NCI-H446 treated with DMSO at 0.1 percent for 48 hours (cell line): ENCODE measurements around the gene PLA2G4A.

Experiments used
- DNase-seq: peaks from one replicate; lab custom pipeline; 2025; lab: John Stamatoyannopoulos, UW

Gene PLA2G4A

GRCh38 chr1:186834399-186834958 is 5.7 kb downstream of the PLA2G4A start:
- DNase-seq = no peak

GRCh38 chr1:186835448-186835847 is 6.7 kb downstream of the PLA2G4A start:
- no peak for DNase-seq

GRCh38 chr1:186837806-186838205 is 9.1 kb downstream of the PLA2G4A start:
- no peak for DNase-seq

- no peak for DNase-seq
Observed at GRCh38 chr1:186838380-186839040, 9.8 kb downstream of the PLA2G4A start.

GRCh38 chr1:186839041-186839400 is 10.3 kb downstream of the PLA2G4A start:
- no peak for DNase-seq

- DNase-seq = no peak
Observed at GRCh38 chr1:186841599-186841998, 12.8 kb downstream of the PLA2G4A start.

GRCh38 chr1:186842547-186842946 is 13.8 kb downstream of the PLA2G4A start:
- no peak for DNase-seq

GRCh38 chr1:186843226-186843625 is 14.5 kb downstream of the PLA2G4A start:
- DNase-seq = no peak

- DNase-seq = no peak
Observed at GRCh38 chr1:186843931-186844330, 15.2 kb downstream of the PLA2G4A start.

- no peak for DNase-seq
Observed at GRCh38 chr1:186845576-186846210, 16.9 kb downstream of the PLA2G4A start.

- no peak for DNase-seq
Observed at GRCh38 chr1:186848509-186849130, 19.9 kb downstream of the PLA2G4A start.

GRCh38 chr1:186849271-186849671 is 20.5 kb downstream of the PLA2G4A start:
- DNase-seq = no peak

- DNase-seq = no peak
Observed at GRCh38 chr1:186849826-186850225, 21.1 kb downstream of the PLA2G4A start.

- no peak for DNase-seq
Observed at GRCh38 chr1:186854102-186854501, 25.4 kb downstream of the PLA2G4A start.

- DNase-seq = peak; percentile 58
Observed at GRCh38 chr1:186858923-186859322, 30.2 kb downstream of the PLA2G4A start.

- DNase-seq = no peak
Observed at GRCh38 chr1:186859995-186860394, 31.2 kb downstream of the PLA2G4A start.

- DNase-seq = no peak
Observed at GRCh38 chr1:186864296-186864695, 35.5 kb downstream of the PLA2G4A start.

- DNase-seq = no peak
Observed at GRCh38 chr1:186865253-186865652, 36.5 kb downstream of the PLA2G4A start.

GRCh38 chr1:186865857-186866256 is 37.1 kb downstream of the PLA2G4A start:
- DNase-seq = peak; percentile 40

GRCh38 chr1:186869526-186870228 is 40.9 kb downstream of the PLA2G4A start:
- no peak for DNase-seq

GRCh38 chr1:186871784-186872183 is 43.0 kb downstream of the PLA2G4A start:
- DNase-seq = no peak

- no peak for DNase-seq
Observed at GRCh38 chr1:186872291-186872690, 43.5 kb downstream of the PLA2G4A start.

GRCh38 chr1:186873687-186874086 is 44.9 kb downstream of the PLA2G4A start:
- DNase-seq = no peak
